HFFc6 (cell line): Measurements from ENCODE around the gene AKNA. TPM values are rescaled to one million over a fixed set of nuclear protein-coding genes. Genes with fewer than 3 reads are reported as not detected.
A peak's percentile ranks its signal among the peaks of the same experiment; 100 is the strongest.
"Not testable (repeated sequence)": the region's sequence is repeated elsewhere in the genome, so short reads cannot be mapped to it uniquely, and the experiment has no call there.

Source experiments
- DNase-seq: peaks from one replicate; pipeline ENCODE4 v3.0.0-alpha.2; 2018
- H3K27ac Mint-ChIP-seq: 2 replicates; pipeline ENCODE4 v1.8.0; 2020; ENCODE audit warnings: mild to moderate bottlenecking, mixed read lengths
- H3K27me3 Mint-ChIP-seq: 2 replicates; pipeline ENCODE4 v1.8.0; 2021; ENCODE audit warnings: mild to moderate bottlenecking, moderate library complexity, mixed read lengths; ENCODE audit not compliant: insufficient read depth
- H3K36me3 Mint-ChIP-seq: 2 replicates; pipeline ENCODE4 v1.8.0; 2021; ENCODE audit warnings: low read depth, mixed read lengths
- H3K4me1 Mint-ChIP-seq: 2 replicates; pipeline ENCODE4 v1.8.0; 2020; ENCODE audit warnings: low read depth, mixed read lengths
- H3K4me3 Mint-ChIP-seq: 2 replicates; pipeline ENCODE4 v1.8.0; 2020; ENCODE audit warnings: mild to moderate bottlenecking, moderate library complexity, mixed read lengths
- H3K9me3 Mint-ChIP-seq: 2 replicates; pipeline ENCODE4 v1.8.0; 2020; ENCODE audit warnings: mild to moderate bottlenecking, mixed read lengths
- total RNA-seq, 6 experiments: library from RNA; stranded (reverse); fragmentation: NEBNext Ultra II Directional; extraction: Animal tissue kit (Norgen Biotek cat#: 25700); gene quantifications; 2 replicates in 1 of 6; 3 replicates in 5 of 6; pipeline ENCODE4 v1.2.3, GENCODE V29; 2021
- TF ChIP-seq, protein P1 (sequence below): fragments of 200-600 bp; sonication (generic); IDR thresholded peaks from 2 replicates; pipeline ENCODE4 v1.5.0; 2021; ENCODE audit warnings: antibody characterized with exemption, mild to moderate bottlenecking

Gene AKNA
- total RNA-seq, 6 experiments from 2014 or later = 9.3 to 13.1 (median 11.5) TPM

DNA sequence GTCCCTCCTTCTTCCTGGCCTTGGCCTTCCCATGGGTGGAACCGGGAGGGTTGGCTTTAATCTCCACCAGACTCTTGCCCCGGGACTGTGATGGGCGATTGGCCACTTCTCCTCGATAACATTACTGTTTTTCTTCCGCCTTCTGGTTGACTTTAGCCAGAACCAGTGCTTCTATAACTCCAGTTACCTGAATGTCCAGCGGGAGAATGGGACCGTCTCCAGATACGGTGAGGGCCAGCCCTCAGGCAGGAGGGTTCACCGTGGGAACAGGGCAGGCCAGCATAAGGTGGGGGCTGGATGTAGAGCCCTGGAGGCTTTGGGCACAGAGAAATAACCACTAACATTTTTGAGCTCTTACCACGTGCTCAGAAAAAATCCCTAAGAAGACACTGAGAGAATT, 57.1 kb downstream of the AKNA start:
- Mint-ChIP-seq H3K36me3 (no peaks in the 10 kb centered on the region), H3K27ac (no peak overlapping the region), H3K4me3 (no peak overlapping the region), H3K4me1 (peaks cover 7% of the 10 kb centered on the region), H3K9me3 (no peaks in the 10 kb centered on the region), H3K27me3 (peaks cover 5% of the 10 kb centered on the region; the same call in 1 of the 2 replicates)
- no peak for DNase-seq
- TF ChIP-seq, protein P1, sequence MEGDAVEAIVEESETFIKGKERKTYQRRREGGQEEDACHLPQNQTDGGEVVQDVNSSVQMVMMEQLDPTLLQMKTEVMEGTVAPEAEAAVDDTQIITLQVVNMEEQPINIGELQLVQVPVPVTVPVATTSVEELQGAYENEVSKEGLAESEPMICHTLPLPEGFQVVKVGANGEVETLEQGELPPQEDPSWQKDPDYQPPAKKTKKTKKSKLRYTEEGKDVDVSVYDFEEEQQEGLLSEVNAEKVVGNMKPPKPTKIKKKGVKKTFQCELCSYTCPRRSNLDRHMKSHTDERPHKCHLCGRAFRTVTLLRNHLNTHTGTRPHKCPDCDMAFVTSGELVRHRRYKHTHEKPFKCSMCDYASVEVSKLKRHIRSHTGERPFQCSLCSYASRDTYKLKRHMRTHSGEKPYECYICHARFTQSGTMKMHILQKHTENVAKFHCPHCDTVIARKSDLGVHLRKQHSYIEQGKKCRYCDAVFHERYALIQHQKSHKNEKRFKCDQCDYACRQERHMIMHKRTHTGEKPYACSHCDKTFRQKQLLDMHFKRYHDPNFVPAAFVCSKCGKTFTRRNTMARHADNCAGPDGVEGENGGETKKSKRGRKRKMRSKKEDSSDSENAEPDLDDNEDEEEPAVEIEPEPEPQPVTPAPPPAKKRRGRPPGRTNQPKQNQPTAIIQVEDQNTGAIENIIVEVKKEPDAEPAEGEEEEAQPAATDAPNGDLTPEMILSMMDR = no peak

DNA sequence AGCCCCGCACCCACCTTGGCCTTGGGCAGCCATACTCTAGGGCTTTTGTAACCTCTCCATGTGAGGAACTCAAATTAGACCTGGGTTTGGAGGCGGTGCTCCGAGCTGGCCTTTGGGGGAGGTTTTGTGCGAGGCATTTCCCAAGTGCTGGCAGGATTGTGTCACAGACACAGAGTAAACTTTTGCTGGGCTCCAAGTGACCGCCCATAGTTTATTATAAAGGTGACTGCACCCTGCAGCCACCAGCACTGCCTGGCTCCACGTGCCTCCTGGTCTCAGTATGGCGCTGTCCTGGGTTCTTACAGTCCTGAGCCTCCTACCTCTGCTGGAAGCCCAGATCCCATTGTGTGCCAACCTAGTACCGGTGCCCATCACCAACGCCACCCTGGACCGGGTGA, 58.2 kb downstream of the AKNA start, which contains the start of gene ORM2:
ORM2 (plus strand) TSS at position 245 of the 398 bp plus-strand sequence; CDS start at position 281, 36 bp downstream.
- H3K4me1 Mint-ChIP-seq, H3K9me3 Mint-ChIP-seq, DNase-seq, H3K27me3 Mint-ChIP-seq, H3K4me3 Mint-ChIP-seq, H3K36me3 Mint-ChIP-seq, H3K27ac Mint-ChIP-seq: not testable (repeated sequence)

DNA sequence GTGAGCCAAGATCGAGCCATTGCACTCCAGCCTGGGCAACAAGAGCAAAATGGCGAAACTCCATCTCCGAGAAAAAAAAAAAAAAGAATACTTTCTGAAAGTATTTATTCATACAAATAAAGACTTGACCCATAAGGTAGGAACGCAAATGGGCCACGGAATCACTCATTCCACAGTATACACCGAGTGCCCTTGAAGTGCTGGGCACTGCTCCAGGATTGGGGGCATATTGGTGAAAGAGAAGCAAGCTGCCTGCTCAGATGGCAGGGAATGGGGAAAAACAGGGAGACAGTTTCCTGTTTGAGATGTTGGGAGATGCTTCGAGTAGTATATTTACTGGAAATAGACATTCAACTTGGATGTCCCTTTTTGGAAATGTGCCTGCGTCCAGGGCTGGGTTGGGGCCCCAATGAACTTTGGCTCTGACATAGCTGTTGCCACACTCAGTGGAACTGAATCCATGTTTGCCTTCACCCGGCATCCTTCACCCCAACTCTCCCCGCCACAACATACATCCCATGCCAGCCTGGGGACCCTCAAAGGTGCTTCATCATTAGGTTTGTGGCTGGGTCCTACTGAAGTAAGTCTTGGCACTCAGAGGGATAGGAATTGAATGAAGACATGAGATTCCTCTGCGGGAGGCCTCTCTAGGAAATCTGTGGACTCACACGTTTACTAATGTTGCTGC, 58.7 kb downstream of the AKNA start:
- not testable (repeated sequence) for H3K27ac Mint-ChIP-seq, DNase-seq, H3K4me1 Mint-ChIP-seq, H3K36me3 Mint-ChIP-seq, H3K4me3 Mint-ChIP-seq, H3K27me3 Mint-ChIP-seq, H3K9me3 Mint-ChIP-seq

DNA sequence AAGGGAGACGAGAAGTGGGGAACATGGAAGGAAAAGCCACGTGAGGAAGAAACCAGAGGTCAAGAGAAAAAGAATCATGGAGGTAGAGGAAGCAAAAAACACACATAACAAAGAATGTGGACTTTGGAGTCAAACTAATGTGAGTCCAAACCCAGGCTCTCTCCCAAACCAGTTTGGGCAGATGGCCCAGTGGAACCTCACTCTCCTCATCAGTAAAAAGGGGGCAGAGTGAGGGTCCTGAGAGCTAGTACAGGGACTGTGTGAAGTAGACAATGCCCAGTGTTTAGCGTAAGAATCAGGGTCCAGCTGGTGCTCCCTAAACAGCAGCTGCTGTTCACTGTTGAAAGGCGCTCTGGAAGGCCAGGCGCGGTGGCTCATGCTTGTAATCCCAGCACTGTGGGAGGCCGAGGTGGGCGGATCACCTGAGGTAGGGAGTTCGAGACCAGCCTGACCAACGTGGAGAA, 59.4 kb downstream of the AKNA start:
- not testable (repeated sequence) for H3K27ac Mint-ChIP-seq, H3K36me3 Mint-ChIP-seq, H3K9me3 Mint-ChIP-seq, H3K4me3 Mint-ChIP-seq, DNase-seq, H3K27me3 Mint-ChIP-seq, H3K4me1 Mint-ChIP-seq

DNA sequence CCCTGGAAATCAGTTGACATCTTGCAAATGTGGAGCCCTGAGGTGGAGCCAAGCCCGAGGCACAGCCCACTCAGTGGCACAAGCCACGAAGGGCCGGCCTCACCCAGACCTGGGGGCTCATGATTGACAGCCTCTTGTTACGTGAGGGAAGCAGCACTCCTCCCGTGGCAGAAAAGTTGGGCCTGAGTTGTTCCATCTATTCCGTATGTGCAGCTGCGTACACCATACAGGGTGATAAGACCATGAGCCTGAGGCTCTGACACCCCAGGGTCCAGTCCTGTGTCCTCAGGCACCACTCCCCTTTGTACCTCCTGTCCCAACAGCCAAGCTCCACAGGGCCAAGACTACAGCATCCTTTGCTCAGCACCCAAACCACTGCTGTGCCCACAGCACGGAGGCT, 60.0 kb downstream of the AKNA start:
- no peak for DNase-seq
- Mint-ChIP-seq H3K4me3 (no peak overlapping the region), H3K27me3 (peaks cover 5% of the 10 kb centered on the region; the same call in 1 of the 2 replicates), H3K4me1 (no peaks in the 10 kb centered on the region), H3K36me3 (no peaks in the 10 kb centered on the region), H3K9me3 (no peaks in the 10 kb centered on the region), H3K27ac (no peak overlapping the region)
- TF ChIP-seq, protein P1 = no peak

DNA sequence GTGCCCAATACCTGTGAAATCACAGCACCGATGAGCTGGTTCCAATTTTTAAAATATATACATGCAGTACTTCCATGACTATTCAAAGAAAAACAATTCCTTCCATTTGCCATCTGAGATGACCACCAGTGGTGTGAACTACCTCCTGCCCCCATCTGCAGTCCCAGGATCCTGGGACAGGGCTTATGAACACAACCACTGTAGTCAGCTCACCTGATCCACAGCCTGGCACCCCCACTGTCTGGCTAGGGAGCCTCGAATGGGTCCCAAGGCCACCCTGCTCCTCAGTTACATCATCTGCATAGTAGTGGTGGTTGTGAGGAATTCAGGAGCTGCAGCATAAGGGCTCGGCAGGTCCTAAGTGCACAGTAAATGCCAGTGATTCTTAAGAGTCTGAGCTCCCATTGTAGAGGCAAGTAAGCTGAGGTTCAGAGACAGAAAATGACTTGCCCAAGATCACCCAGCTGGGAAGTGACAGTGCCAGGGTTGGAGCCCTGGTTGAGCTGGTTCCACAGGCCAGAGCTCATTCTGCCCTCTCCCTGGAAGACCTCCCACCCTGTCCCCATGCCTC, 62.0 kb downstream of the AKNA start:
- H3K36me3 Mint-ChIP-seq, DNase-seq, H3K4me3 Mint-ChIP-seq, H3K27ac Mint-ChIP-seq, H3K27me3 Mint-ChIP-seq, H3K9me3 Mint-ChIP-seq: not testable (repeated sequence)
- peaks cover 12% of the 10 kb centered on the region for H3K4me1 Mint-ChIP-seq

DNA sequence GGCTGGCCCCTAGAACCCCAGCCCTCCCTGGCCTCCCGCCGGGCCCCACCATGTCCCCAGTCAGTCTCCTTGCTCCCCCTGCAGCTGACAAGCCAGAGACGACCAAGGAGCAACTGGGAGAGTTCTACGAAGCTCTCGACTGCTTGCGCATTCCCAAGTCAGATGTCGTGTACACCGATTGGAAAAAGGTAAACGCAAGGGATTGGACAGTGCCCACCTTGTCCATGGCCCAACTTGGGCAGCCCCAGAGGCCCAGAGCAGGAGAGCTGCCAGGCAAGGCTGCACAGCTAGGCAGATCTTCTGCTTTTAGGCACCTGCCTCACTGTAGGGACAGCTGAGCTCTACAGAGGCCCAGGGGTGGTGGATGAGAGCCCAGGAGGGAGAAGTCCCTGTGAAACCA, 62.8 kb downstream of the AKNA start:
- not testable (repeated sequence) for H3K9me3 Mint-ChIP-seq, DNase-seq, H3K4me3 Mint-ChIP-seq, H3K27me3 Mint-ChIP-seq, H3K27ac Mint-ChIP-seq, H3K36me3 Mint-ChIP-seq
- peaks cover 12% of the 10 kb centered on the region for H3K4me1 Mint-ChIP-seq

DNA sequence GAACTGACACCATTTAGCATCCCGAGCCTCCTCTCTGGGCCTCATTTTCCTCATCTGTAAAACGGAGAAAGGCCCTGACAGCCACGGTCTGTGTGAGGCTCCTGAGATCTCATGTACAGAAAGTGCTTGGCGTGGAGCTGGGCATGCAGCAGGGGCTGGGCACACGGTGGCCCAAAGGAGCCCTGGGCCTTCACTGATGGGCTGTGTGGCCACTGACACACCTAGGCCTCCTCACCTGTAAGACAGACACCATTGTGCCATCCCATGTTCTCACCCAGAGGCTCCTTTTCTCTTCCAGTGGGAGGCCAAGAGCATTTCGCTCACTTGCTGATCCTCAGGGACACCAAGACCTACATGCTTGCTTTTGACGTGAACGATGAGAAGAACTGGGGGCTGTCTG, 63.3 kb downstream of the AKNA start:
- TF ChIP-seq, protein P1 = no peak
- Mint-ChIP-seq H3K27me3 (no peaks in the 10 kb centered on the region; the same call in none of the 2 replicates), H3K36me3 (no peaks in the 10 kb centered on the region), H3K9me3 (no peaks in the 10 kb centered on the region), H3K4me1 (peaks cover 12% of the 10 kb centered on the region), H3K27ac (no peak overlapping the region), H3K4me3 (no peak overlapping the region)
- DNase-seq = no peak

DNA sequence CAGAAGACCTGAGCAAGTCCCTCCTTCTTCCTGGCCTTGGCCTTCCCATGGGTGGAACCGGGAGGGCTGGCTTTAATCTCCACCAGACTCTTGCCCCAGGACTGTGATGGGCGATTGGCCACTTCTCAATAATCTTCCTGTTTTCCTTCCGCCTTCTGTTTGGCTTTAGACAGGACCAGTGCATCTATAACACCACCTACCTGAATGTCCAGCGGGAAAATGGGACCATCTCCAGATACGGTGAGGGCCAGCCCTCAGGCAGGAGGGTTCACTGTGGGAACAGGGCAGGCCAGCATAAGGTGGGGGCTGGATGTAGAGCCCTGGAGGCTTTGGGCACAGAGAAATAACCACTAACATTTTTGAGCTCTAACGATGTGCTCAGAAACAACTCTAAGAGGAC, 63.9 kb downstream of the AKNA start:
- H3K27me3 Mint-ChIP-seq, H3K9me3 Mint-ChIP-seq, H3K36me3 Mint-ChIP-seq, H3K27ac Mint-ChIP-seq, H3K4me3 Mint-ChIP-seq, DNase-seq: not testable (repeated sequence)
- H3K4me1 Mint-ChIP-seq = peaks cover 12% of the 10 kb centered on the region

DNA sequence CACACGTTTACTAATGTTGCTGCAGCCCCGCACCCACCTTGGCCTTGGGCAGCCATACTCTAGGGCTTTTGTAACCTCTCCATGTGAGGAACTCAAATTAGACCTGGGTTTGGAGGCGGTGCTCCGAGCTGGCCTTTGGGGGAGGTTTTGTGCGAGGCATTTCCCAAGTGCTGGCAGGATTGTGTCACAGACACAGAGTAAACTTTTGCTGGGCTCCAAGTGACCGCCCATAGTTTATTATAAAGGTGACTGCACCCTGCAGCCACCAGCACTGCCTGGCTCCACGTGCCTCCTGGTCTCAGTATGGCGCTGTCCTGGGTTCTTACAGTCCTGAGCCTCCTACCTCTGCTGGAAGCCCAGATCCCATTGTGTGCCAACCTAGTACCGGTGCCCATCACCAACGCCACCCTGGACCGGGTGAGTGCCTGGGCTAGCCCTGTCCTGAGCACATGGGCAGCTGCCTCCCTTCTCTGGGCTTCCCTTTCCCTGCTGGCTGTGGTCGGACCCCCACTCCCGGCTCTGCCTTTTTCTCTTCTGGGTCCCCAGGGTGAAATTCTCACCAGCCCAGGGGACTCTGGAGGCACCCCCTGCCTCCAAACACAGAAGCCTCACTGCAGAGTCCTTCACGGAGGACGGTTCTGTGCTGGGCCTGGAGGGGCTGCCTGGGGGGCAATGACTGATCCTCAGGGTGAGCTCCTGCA, 64.8 kb downstream of the AKNA start, which contains the start of gene ORM1:
ORM1 (plus strand) TSS at position 268 of the 701 bp plus-strand sequence; CDS start at position 304, 36 bp downstream.
- peak within 1 kb of the TSS; percentile 31; the same call in 1 of the 2 replicates for H3K27ac Mint-ChIP-seq
- not testable (repeated sequence) for DNase-seq, H3K9me3 Mint-ChIP-seq, H3K36me3 Mint-ChIP-seq, H3K4me3 Mint-ChIP-seq, H3K27me3 Mint-ChIP-seq
- peaks cover 12% of the 10 kb centered on the region for H3K4me1 Mint-ChIP-seq
